ENCODE measurements around the gene KANSL1. TPM values are rescaled to one million over a fixed set of nuclear protein-coding genes. Genes with fewer than 3 reads are reported as not detected.

KANSL1 gene
- total RNA-seq, 1 experiment from 2014 or later: 72.7 TPM

DNA sequence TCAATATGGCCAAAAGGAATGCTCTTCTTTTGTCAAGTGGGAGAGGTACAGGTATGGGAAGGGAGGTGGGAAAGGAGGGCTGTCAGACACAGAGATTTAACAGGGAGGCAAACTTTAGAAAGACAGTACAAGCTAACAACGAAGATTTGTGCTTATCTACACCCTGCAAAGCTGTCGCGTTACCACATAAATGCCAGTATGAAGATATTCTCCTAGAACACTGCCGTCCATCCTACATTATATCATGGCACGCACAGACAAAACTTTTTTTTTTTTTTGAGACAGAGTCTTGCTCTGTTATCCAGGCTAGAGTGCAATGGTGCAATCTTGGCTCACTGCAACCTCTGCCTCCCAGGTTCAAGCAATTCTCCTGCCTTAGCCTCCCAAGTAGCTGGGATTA is 143.6 kb downstream of the KANSL1 start (continued):
- TF ChIP-seq, protein P1, sequence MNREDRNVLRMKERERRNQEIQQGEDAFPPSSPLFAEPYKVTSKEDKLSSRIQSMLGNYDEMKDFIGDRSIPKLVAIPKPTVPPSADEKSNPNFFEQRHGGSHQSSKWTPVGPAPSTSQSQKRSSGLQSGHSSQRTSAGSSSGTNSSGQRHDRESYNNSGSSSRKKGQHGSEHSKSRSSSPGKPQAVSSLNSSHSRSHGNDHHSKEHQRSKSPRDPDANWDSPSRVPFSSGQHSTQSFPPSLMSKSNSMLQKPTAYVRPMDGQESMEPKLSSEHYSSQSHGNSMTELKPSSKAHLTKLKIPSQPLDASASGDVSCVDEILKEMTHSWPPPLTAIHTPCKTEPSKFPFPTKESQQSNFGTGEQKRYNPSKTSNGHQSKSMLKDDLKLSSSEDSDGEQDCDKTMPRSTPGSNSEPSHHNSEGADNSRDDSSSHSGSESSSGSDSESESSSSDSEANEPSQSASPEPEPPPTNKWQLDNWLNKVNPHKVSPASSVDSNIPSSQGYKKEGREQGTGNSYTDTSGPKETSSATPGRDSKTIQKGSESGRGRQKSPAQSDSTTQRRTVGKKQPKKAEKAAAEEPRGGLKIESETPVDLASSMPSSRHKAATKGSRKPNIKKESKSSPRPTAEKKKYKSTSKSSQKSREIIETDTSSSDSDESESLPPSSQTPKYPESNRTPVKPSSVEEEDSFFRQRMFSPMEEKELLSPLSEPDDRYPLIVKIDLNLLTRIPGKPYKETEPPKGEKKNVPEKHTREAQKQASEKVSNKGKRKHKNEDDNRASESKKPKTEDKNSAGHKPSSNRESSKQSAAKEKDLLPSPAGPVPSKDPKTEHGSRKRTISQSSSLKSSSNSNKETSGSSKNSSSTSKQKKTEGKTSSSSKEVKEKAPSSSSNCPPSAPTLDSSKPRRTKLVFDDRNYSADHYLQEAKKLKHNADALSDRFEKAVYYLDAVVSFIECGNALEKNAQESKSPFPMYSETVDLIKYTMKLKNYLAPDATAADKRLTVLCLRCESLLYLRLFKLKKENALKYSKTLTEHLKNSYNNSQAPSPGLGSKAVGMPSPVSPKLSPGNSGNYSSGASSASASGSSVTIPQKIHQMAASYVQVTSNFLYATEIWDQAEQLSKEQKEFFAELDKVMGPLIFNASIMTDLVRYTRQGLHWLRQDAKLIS (CRISPR knock-in tag; IDR thresholded peaks at IDR 0.05; ENCODE audit: borderline replicate concordance): no peak
- TF ChIP-seq, protein P2, sequence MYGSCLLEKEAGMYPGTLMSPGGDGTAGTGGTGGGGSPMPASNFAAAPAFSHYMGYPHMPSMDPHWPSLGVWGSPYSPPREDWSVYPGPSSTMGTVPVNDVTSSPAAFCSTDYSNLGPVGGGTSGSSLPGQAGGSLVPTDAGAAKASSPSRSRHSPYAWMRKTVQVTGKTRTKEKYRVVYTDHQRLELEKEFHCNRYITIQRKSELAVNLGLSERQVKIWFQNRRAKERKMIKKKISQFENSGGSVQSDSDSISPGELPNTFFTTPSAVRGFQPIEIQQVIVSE (CRISPR knock-in tag; IDR thresholded peaks at IDR 0.05; ENCODE audit: borderline replicate concordance): no peak
- no peak for TF ChIP-seq ZNF416 (CRISPR knock-in tag; IDR thresholded peaks at IDR 0.05)

DNA sequence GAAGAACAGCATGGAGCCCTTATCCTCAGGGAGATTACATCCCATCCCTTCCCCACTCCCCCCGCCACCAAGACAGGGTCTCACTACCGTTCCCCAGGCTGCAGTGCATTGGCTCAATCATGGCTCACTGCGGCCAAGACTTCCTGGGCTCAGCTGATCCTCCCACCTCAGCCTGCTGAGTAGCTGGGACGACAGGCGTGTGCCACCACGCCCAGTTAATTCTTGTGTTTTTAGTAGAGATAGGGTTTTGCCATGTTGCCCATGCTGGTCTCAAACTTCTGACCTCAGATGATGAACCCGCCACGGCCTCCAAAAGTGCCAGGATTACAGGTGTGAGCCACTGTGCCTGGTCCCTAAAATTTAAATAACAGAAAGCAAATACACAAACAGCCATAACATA is 145.4 kb downstream of the KANSL1 start:
- no peak overlapping the region for H3K27ac Mint-ChIP-seq
- H3K4me3 Mint-ChIP-seq: no peak overlapping the region
- H3K36me3 Mint-ChIP-seq: peaks cover 62% of the 10 kb centered on the region
- H3K9me3 Mint-ChIP-seq: no peaks in the 10 kb centered on the region
- TF ChIP-seq, protein P3, sequence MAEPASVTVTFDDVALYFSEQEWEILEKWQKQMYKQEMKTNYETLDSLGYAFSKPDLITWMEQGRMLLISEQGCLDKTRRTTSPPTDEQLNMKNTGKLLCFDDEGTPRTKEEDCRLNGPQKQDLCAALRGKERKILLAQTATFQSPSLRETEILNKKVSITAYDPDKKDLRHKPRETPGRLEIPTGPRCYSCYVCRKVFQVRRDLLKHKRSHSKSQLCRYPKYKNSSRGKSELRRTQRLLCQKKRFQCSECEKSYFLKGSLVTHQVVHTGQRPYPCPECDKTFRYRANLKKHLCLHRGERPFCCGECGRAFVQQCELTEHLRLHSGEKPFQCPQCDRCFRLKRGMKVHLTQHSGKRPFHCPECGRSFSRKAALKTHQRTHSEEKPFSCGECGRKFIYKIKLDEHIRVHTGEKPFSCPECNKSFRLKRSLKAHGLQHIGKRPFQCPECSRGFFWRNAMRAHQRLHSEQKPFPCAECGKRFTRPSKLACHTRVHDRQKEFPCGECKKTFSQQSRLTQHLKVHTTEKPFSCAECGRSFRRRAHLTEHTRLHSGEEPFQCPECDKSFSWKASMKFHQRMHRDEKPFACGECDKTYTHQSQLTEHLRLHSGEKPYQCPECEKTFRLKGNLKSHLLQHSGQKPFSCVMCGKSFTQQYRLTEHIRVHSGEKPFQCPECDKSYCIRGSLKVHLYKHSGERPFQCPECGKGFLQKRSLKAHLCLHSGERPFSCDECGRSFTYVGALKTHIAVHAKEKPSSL (CRISPR knock-in tag; conservative IDR thresholded peaks at IDR 0.05): no peak
- TF ChIP-seq OVOL2 (CRISPR knock-in tag; IDR thresholded peaks at IDR 0.05; ENCODE audit: borderline replicate concordance) (no peak), CREM (CRISPR knock-in tag; IDR thresholded peaks at IDR 0.05) (no peak), PRRX2 (CRISPR knock-in tag; IDR thresholded peaks at IDR 0.05) (no peak), TEAD4 (CRISPR knock-in tag; IDR thresholded peaks at IDR 0.05) (no peak), HMGA2 (CRISPR knock-in tag; IDR thresholded peaks at IDR 0.05) (no peak), ZNF219 (CRISPR knock-in tag; IDR thresholded peaks at IDR 0.05; ENCODE audit: borderline replicate concordance) (no peak), ZNF263 (CRISPR knock-in tag; IDR thresholded peaks at IDR 0.05; ENCODE audit: low read depth) (no peak)
- TF ChIP-seq, protein P4, sequence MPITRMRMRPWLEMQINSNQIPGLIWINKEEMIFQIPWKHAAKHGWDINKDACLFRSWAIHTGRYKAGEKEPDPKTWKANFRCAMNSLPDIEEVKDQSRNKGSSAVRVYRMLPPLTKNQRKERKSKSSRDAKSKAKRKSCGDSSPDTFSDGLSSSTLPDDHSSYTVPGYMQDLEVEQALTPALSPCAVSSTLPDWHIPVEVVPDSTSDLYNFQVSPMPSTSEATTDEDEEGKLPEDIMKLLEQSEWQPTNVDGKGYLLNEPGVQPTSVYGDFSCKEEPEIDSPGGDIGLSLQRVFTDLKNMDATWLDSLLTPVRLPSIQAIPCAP (CRISPR knock-in tag; IDR thresholded peaks at IDR 0.05): no peak
- TF ChIP-seq, protein P5, sequence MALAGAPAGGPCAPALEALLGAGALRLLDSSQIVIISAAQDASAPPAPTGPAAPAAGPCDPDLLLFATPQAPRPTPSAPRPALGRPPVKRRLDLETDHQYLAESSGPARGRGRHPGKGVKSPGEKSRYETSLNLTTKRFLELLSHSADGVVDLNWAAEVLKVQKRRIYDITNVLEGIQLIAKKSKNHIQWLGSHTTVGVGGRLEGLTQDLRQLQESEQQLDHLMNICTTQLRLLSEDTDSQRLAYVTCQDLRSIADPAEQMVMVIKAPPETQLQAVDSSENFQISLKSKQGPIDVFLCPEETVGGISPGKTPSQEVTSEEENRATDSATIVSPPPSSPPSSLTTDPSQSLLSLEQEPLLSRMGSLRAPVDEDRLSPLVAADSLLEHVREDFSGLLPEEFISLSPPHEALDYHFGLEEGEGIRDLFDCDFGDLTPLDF (CRISPR knock-in tag; IDR thresholded peaks at IDR 0.05): no peak
- TF ChIP-seq, protein P6, sequence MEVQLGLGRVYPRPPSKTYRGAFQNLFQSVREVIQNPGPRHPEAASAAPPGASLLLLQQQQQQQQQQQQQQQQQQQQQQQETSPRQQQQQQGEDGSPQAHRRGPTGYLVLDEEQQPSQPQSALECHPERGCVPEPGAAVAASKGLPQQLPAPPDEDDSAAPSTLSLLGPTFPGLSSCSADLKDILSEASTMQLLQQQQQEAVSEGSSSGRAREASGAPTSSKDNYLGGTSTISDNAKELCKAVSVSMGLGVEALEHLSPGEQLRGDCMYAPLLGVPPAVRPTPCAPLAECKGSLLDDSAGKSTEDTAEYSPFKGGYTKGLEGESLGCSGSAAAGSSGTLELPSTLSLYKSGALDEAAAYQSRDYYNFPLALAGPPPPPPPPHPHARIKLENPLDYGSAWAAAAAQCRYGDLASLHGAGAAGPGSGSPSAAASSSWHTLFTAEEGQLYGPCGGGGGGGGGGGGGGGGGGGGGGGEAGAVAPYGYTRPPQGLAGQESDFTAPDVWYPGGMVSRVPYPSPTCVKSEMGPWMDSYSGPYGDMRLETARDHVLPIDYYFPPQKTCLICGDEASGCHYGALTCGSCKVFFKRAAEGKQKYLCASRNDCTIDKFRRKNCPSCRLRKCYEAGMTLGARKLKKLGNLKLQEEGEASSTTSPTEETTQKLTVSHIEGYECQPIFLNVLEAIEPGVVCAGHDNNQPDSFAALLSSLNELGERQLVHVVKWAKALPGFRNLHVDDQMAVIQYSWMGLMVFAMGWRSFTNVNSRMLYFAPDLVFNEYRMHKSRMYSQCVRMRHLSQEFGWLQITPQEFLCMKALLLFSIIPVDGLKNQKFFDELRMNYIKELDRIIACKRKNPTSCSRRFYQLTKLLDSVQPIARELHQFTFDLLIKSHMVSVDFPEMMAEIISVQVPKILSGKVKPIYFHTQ (CRISPR knock-in tag; IDR thresholded peaks at IDR 0.05): no peak
- TF ChIP-seq, protein P7, sequence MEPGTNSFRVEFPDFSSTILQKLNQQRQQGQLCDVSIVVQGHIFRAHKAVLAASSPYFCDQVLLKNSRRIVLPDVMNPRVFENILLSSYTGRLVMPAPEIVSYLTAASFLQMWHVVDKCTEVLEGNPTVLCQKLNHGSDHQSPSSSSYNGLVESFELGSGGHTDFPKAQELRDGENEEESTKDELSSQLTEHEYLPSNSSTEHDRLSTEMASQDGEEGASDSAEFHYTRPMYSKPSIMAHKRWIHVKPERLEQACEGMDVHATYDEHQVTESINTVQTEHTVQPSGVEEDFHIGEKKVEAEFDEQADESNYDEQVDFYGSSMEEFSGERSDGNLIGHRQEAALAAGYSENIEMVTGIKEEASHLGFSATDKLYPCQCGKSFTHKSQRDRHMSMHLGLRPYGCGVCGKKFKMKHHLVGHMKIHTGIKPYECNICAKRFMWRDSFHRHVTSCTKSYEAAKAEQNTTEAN (CRISPR knock-in tag; IDR thresholded peaks at IDR 0.05): no peak
- CTCF ChIA-PET: interaction anchor here (1.0 kb wide), 1 partner anchor 10 kb away, joined by 3 read pairs; no protein-coding TSS in a partner anchor
- POLR2A ChIA-PET: interaction anchor here (0.9 kb wide), 1 partner anchor 11 kb away, joined by 3 read pairs; no protein-coding TSS in a partner anchor
- H3K4me1 Mint-ChIP-seq: peaks cover 11% of the 10 kb centered on the region
- no peak for ATAC-seq
- H3K27me3 Mint-ChIP-seq (ENCODE audit: low read depth): no peaks in the 10 kb centered on the region
- DNase-seq (ENCODE audit: low spot score): no peak

All from WTC11 (cell line).